HG02938 (cell line): ENCODE data around the gene E2F4.

Source experiments
- ATAC-seq: cut with Tn5 transposase; IDR thresholded peaks from one replicate; pipeline ENCODE4 v1.9.1; 2021; ENCODE audit warnings: mild to moderate bottlenecking, moderate library complexity; ENCODE audit not compliant: unreplicated experiment

E2F4 gene, protein sequence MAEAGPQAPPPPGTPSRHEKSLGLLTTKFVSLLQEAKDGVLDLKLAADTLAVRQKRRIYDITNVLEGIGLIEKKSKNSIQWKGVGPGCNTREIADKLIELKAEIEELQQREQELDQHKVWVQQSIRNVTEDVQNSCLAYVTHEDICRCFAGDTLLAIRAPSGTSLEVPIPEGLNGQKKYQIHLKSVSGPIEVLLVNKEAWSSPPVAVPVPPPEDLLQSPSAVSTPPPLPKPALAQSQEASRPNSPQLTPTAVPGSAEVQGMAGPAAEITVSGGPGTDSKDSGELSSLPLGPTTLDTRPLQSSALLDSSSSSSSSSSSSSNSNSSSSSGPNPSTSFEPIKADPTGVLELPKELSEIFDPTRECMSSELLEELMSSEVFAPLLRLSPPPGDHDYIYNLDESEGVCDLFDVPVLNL

DNA sequence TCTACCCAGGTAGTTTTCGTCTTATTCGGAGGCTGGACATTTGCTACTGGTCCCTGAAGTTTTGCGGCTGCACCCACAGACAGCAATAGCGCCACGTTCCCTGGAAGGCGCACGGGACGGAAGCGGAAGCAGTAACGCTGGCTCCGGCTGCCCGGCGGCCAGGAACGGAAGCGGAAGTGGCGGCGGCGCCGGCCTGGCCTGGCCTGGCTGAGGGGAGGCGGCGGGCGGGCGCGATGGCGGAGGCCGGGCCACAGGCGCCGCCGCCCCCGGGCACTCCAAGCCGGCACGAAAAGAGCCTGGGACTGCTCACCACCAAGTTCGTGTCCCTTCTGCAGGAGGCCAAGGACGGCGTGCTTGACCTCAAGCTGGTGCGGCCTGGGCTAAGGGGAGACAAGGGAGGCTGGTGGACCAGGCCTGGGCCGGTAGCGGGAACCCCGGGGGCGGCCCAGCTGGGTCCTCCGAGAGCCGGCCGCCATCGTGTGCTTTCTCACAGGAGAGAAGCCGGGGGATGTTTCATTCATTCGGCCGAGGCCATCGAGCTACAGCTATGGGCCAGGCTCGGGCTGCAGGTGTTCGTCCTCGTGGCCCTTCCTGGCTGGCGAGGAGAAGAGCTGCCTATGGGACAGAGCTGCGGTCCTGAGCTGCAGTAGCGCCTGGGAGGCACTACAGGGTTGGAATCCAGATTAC is at the start of gene E2F4:
Gene E2F4, plus strand, starts transcription at position 161 of the 687 bp plus-strand sequence. Its CDS starts 73 bp downstream, at position 234.
- peak; percentile 82 for ATAC-seq

DNA sequence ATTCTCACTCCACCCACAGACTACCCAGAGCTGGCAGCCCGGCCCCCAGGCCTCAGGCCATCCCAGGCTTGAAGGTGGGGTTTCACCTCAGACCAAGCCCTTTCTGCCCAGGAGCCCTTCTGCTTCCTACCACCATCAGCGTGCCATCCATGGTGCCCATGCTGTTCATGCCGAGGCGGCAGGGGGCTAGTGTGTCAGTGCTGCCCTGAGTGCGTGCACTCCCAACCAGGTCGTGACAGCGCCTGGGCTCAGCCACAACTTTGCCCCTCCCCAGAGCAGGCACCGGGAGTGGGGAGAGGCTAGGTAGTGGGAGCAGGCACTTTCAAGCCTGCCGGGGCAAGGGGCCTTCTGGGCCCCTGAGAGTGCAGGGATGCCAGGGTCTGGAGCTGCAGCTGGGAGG is 49.6 kb upstream of the E2F4 start:
- ATAC-seq = no peak

DNA sequence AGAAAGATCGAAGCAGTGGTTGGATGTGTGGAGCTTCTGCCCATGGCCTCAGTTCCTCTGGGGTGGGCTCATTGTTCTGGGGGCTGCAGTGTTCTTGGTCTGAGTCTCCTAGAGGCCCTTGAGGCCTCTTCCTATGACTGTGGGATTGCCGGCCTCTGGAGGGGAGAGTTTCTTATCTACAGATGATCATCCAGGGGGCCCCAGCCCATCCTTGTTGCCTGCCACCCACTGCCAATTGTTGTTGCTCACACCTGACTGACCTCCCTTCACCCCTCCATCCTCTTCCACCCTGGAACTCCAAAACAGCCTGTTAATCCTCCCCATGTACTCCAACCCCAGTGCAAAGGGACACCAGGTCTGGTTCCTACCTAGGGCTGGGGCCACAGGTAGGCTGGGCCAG is 47.0 kb upstream of the E2F4 start:
- no peak for ATAC-seq

DNA sequence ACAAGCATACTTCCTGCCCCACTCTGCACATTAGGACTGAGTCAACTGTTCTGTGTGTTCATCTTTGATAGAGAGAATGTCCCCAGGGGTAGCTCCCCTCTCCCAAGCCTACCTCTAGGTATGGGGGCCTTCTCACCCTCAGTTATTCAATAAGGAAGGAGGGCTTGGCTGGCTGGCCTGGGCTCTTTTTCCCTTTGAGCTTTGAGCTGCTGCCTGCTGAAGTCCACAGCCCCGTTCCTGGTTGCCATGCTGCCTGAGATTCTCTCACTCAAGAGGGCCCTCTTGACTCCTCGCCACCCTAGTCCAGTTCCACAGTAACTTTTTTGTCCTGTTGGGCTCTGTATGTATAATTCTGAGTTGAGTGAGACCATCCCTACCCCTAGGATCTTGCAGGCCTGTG is 46.2 kb upstream of the E2F4 start:
- ATAC-seq = no peak

DNA sequence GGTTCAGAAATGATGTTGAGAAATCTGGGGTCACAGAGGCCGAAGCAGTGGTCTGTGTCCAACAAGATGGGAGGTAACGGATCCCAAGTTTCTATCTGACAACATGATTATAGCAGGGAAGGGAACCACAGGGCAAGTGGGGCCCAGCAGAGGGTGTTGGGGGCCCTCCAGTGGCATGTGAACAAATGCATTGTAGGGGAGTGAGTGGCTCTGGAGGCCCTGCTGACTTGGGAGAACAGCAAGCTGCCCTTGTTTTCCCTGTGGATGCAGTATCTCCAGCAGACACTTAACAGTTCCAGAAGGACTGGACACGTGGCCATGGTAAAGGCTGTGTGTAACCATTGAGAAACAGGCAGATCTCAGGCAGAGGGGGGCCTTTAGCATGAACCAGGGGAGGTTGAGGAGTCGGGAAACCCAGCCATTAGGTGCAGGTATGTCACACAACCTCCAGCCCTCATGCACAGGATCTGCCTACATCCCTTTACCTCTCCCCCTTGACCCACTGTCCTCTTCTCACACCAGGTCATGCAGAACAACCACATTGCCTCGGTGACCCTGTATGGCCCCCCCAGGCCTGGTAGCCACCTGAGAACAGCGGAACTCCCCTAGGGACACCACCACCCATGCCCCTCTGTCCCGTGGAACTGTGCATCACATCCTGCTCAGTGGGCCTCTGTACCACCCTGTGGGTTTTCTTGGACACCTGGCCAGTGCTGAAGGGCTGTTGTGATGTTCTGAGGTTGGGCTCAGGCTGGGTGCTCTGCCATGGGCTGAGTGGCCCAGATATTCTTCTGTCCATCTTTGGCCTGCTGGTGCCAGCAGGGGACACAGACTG is 45.2 kb upstream of the E2F4 start:
- no peak for ATAC-seq

DNA sequence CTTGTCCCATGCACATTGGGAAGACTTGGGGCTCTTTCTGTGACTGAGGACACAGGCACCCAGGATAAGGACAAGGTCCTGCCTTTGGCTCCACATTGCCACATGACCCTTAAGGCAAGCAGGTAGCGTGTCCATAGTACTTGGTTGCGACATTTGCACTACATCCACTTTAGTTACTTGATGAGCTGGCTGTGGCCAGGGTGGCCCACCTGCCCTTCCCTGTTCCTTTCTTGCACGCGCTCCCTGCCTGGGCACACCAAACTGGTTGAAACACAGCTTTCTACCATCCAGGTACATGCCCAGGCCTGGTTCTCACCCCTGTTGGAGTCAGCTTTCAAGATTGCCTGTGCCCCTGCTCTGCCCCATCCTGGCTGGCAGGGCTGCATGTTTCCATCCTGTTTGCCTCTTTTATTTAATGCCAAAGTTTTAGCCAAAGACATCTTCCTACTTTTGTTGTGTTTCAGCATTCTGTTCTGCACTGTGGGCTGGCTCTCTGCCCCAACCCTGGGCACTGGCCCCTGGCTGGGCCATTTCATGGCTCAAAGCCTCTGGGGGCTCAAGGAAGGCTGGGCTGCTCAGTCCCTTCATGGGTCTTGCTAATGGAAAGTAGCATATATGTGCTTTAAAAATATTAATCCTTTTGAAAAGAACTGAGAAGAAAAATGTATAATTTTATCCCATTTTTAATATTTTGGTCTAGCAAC is 44.4 kb upstream of the E2F4 start:
- no peak for ATAC-seq

DNA sequence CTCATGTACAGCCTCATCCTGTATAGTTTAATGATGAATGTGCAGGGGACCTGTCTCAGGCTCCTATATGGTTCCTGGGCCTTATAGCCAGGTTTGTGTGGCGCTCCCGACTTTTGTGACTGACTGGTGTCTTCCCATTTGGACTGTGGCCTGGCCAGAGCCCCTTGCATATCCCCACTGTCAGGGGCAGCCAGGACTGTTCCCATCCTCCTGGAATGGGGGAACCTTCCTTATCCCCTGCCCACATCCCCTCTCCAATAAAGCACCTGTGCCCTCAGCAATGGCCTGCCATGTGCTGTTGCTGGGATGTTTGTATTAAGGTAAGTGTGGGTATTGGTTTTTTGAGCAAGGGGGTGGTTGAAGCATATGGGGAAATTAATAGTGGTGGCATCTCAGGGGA is 43.7 kb upstream of the E2F4 start:
- no peak for ATAC-seq

DNA sequence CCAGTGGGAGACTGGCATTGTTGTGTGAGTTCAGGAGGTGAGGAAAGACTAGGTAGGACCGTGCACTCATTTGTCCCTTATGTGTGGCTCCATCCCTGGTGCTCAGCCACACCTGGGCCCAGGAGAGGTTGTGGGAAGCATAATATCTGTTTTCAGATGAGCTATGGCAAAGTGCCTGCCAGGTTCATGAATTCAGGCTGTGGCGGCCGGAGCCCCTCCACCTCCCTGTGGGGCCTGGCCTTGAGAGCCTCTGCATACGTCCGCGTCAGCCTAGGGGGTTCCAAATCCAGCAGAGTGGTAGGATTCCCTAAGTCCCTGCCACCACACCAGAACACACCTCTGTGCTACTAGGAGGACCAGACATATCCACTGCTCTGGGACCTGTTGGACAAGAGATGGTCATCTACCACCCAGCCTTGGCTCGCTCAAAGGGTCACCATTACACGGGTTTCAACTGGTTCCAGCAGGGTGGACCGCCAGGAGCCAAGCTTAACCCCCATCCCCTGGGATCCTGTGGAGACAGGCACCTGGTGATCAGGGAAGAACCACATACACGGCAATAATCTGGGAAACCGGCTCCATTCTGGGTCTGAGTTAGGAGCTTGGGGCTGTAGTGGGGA is 43.2 kb upstream of the E2F4 start:
- no peak for ATAC-seq

DNA sequence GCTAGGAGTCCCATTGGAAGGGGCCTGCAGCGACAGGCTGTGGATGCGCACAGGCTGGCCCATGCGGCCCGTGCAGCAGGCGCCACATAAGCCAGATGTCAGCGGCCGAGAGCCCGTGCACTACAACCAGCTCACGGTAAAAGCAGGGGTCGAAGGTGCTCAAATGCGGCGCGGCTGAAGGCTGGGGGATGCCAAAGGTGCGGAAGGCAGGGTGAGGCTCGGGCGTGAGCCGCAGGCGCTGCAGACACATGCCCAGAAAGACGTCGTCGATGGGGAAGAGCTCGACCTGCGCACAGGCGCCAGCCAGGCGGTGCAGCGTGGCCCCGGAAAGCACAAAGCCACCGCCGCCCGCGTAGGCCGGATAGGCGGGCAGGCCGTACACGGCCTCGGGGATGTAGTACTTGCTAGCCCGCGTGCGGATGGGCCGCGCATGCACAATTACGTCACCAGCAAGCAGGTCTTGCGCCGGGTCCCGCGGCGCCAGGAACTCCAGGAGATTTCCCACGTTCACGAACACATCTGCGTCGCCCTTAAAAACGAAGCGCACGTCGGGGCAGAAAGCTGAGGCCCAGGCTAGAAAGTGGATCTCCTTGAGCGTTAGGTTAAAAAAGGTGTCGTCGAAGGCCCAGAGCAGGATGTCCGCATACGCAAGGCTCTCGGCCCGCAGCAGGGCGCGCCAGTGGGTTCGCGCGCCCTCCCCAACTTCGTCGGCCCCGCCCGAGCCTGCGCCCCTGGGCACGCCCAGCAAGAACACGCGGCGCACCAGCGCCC is 42.5 kb upstream of the E2F4 start:
- no peak for ATAC-seq

DNA sequence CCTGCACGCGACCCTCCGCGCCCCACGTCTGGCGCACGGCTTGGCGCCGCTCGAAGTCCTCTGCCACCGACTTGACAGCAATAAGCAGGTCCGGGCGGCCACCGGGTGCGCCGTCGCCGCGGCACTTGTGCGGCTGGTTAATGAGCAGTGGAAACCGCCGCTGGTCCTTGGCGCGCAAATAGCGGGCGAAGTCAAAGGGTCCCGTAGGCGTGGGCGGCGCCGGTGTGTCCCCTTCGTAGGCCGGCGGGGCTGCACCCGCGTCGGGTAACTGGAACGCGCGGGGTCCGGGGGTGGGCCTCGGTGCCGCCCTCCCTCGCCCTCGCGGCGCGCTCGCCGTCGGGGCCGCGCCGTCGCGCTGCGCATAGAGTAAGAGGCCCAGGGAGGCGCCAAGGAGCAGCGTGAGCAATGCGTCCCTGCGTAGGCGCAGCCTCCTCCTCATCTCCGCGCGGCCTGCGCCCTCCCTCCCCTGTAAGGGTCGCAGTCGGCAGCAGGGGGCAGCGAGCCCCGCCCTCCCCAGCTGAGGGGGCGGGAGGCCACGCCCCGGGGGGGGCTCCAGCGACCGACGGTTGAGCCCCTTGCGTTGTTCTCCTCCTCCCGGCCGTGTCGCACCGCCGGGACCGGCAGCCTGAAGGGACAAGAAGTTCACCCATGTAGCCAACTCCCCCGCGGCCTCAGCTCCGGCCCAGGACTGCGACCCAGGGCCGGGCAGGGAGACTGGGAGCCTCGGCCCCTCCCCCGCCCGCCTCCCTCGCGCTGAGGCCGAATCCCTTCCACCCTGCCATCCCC is 41.7 kb upstream of the E2F4 start:
- ATAC-seq = no peak

DNA sequence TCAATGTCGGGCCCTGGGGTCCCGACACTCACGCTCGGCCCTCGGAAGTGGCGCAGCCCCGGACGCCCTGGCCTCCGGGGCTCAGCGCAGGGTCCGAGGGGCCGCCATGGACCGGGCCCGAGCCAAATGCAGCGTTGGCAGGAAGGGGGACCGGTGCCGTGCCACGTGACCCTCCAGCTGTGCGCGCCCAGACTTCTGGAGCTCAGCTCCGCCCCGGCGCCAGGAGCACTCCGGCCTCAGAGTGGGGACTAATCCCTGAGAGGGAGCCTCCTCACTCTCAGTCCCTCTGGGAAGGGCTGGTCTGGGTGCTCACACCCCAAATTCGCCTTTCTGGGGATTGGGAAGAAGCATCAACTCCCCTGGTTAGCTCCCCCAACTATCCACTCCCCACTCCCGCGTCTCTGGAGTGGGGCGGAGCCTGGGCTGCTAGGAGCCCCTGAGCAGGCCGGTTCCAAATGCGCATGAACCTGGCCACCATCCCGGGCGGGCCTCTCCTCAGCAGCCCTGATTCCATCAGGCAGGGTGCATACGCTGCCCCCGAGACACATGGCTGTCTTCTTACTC is 41.0 kb upstream of the E2F4 start, which contains the start of gene B3GNT9:
Gene B3GNT9, minus strand, starts transcription at position 166 of the 564 bp plus-strand sequence. CDS start 513 bp downstream, outside the sequence.
- ATAC-seq = no peak

DNA sequence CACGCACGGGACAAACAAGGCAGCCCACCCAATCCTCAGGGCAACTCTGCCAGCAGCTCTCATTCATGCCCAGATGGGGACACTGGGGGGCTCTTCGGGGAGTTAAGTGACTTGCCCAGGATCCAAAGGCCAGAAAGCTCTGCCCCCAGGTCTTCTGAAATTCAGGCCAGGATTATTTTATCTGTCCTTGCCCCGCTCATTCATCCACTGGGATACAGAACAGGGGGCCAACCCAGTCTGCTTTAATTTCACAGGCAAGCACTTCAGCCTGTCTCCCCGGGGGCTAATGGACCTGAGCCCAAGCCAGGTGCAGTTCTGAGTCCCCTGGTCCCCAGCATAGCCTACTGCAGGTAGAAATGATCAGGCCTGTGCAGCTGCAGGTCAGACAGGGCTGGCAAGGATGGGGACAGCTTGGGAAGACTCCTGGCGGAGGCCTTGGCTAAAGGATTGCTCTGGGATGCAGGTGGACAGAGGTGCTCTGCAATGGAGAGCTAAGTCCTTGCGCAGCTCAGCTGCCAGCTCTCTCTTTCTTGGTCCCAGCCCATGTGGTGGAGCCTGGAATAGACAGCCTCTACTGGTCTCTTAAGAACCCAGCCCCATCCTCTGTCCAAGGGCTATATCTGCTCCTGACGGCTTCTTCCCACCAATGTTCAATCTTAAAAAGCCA is 40.4 kb upstream of the E2F4 start:
- ATAC-seq = no peak

DNA sequence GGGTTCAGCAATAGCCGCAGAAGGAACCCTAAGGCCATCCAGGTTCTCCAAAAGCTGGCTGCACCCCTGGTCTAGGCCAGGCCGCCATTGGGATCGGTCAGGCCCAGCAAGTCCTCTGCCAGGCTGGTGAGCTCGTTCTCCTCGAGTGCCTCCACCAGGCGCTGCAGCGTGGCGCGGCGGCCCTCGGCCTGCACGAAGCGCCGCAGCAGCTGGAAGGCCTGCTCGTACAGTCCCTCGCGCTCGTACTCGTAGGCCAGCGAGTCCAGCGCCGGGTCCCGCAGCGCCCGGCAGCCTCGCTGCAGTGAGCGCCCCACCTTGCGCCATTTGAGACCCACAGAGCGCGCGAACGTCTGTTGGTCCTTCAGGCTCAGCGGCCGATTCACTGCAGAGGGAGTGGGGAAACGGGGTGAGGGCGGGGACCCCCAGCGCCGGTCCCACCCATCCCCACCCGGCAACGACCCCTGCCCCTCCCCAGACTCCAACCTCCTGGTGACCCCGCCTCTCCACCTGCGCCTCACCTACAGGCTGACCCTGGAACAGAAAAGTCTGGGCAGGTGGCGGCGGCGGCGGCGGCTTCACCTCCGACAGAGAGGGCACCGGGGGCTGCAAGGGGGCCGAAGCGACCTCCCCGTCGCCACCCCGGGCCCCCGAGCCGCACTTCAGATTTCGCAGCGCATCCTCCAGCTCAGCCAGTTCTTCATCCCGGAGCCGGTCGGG is 37.2 kb upstream of the E2F4 start:
- no peak for ATAC-seq

DNA sequence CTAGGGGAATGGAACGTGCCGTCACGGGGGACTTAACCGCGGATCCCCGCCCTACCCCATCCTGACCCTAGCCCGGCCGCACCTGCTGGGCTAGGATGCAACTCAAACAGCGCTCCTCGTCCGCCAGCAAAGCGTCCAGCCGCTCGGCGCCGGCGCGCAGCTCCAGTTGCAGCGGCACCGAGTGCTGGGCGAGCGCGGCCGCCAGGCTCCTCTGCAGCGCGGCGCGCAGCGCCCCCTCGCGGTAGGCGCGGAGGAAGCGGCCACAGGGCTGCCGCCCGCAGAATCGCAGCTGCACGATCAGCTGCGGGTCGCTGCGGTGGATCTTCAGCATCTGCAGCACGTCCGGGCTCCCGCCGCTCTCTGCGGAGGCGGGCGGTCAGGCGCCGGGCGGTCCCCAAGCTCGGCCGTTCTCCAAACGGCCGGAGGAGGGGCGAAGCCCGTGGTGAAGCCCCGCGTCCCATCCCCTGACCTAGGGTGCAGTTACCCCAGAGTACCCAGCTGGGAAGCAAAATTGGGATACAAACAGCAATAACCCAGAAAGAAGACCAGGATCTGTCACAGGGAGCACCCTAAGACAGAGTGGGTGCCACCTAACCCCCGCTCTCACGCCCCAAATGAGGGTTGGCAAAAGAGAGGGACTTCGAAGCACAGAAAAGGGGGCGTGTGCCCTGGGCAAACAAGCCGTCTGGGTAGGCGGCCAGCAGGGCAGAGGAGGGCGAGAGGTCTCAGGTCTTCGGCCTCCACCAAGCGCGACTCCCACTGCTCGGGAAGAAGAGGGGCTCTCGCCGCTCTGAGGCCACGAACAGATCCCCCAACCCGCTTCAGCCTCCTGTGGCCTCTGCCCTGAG is 36.4 kb upstream of the E2F4 start:
- no peak for ATAC-seq

DNA sequence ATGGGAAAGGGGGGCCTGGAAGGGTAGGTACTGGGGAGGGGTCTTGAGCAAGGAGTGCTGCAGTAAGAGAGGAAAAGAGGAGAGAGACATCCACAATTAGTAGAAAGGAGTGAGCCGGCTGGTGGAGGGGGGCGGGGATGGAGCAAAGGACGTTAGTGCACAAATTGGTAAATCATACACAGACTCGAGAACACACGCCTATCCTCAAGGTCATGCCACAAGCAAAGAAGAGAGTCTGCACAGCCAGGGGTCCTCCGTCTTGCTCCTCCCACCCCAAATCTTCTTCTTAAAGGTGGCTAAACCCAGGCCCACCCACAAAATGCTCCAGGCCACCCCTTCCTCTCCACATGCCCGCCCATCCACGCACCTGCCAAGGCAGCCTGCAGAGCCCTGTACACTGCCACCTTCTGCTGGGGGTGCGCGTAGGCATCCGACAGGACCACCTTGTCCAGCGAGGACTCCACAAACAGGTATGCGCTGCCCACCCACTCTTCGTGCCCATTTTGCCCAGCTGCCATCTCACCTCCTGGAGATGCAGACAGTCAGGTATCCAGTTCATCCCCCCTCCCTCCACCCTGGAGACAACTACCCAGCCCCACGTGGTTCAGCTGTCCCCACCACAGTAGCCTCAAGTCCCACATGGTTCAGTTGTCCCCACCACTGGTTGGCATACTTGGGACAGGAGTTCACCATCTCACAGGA is 35.7 kb upstream of the E2F4 start:
- no peak for ATAC-seq
